HG03175 (cell line): ENCODE data around the gene GPC1.
"Not testable (repeated sequence)": the region's sequence is repeated elsewhere in the genome, so short reads cannot be mapped to it uniquely, and the experiment has no call there.

Source experiments
- ATAC-seq: cut with Tn5 transposase; IDR thresholded peaks from one replicate; pipeline ENCODE4 v1.9.1; 2021; ENCODE audit warnings: mild to moderate bottlenecking, moderate library complexity; ENCODE audit not compliant: unreplicated experiment

GPC1 gene

DNA sequence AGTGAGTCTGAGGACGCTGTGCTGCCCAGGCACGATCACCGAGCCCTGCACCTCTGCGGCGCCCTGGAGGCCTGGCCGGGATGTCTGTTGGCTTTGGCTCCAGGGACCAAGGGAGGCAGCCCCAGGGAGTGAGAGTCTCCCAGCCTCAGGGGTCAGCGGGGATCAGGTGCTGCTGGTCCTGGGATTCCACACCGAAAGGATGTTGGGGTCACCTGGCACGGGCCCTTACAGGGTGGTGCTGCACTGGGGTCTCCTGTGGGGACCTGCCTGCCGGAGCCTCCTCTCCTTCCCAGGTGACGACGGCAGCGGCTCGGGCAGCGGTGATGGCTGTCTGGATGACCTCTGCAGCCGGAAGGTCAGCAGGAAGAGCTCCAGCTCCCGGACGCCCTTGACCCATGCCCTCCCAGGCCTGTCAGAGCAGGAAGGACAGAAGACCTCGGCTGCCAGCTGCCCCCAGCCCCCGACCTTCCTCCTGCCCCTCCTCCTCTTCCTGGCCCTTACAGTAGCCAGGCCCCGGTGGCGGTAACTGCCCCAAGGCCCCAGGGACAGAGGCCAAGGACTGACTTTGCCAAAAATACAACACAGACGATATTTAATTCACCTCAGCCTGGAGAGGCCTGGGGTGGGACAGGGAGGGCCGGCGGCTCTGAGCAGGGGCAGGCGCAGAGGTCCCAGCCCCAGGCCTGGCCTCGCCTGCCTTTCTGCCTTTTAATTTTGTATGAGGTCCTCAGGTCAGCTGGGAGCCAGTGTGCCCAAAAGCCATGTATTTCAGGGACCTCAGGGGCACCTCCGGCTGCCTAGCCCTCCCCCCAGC, 30.5 kb downstream of the GPC1 start:
- ATAC-seq = no peak

DNA sequence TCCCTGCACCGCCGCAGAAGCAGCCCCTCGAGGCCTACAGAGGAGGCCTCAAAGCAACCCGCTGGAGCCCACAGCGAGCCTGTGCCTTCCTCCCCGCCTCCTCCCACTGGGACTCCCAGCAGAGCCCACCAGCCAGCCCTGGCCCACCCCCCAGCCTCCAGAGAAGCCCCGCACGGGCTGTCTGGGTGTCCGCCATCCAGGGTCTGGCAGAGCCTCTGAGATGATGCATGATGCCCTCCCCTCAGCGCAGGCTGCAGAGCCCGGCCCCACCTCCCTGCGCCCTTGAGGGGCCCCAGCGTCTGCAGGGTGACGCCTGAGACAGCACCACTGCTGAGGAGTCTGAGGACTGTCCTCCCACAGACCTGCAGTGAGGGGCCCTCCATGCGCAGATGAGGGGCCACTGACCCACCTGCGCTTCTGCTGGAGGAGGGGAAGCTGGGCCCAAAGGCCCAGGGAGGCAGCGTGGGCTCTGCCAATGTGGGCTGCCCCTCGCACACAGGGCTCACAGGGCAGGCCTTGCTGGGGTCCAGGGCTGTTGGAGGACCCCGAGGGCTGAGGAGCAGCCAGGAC, 31.2 kb downstream of the GPC1 start:
- no peak for ATAC-seq

DNA sequence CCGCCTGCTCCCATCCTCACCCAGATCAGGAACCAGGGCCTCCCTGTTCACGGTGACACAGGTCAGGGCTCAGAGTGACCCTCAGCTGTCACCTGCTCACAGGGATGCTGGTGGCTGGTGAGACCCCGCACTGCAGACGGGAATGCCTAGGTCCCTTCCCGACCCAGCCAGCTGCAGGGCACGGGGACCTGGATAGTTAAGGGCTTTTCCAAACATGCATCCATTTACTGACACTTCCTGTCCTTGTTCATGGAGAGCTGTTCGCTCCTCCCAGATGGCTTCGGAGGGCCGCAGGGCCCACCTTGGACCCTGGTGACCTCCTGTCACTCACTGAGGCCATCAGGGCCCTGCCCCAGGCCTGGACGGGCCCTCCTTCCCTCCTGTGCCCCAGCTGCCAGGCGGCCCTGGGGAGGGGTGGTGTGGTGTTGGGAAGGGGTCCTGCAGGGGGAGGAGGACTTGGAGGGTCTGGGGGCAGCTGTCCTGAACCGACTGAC, 31.7 kb downstream of the GPC1 start:
- no peak for ATAC-seq

DNA sequence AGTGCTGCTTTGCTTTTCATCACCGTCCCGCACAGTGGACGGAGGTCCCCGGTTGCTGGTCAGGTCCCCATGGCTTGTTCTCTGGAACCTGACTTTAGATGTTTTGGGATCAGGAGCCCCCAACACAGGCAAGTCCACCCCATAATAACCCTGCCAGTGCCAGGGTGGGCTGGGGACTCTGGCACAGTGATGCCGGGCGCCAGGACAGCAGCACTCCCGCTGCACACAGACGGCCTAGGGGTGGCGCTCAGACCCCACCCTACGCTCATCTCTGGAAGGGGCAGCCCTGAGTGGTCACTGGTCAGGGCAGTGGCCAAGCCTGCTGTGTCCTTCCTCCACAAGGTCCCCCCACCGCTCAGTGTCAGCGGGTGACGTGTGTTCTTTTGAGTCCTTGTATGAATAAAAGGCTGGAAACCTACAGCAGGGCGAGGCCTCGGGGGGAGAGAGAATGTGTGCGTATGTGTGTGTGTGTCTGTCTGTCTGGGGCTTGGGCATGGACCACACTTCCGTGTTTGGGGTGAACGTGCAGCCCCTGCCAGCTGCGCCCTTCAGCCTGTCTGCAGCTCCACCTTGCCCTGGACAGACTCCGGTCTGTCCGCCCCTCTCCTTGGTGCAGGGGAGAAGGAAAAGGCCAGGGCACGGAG, 32.3 kb downstream of the GPC1 start:
- ATAC-seq = no peak

DNA sequence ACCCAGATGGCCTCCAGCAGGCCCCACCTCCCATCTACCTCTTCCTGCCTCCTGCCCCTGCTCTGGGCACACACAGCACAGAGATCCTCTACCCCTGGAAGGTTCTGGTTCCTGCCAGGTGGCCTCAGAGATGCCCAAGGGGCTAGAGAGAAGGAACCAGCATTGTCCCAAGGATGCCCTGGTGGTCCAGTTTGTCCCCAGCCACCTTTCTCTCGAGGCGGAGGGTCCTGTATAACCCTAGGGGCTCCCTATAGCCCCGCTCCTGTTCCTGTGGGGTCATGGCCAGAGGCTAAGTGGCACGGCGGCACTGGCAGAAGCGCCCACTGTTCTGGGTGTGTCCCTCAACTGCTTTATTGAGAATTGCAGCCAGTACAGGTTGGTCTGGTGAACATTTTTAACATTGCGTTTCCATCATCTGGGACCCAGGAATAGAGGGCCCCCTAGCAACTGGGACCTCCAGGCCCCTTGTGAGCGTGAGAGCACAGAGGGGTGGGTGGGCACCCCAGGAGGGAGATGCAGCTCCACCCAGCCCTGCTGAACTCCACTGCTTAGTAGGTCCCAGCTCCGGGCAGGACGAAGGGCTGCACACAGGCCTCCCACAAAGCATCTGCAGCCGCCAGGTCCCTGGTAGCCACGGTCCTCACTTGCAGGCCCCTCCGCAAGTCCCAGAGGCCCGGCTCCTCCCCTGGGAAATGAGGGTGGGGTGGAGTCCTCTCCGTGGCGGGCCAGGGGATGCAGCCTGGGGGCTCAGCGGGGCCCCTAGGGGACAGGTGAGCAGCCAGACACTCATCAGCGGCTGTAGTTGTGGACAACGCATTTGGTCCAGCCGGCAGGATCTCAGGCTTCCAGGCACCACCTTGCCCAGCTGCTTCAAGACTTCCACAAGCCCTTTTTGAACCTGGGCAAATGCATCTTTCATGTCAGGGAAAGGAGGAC, 33.1 kb downstream of the GPC1 start:
- no peak for ATAC-seq

DNA sequence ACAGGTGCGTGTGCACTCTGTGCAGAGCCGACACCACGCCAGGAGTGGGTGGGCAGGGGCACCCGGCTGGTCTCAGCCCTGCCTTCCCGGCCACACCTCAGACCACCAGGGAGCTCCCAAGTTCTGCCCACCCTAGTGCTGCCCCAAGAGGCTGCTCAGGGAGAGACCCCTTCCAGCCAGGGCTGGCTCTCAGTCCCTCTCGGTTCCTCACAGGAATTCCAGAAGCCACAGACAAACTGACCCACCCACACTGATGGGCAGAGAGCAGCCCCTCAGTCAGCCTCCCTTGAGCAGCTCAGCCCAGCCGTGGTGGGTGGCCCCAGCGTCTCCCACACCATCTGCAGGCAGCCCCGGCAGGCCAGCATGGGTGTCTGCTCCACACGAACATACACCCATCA, 33.8 kb downstream of the GPC1 start:
- no peak for ATAC-seq

DNA sequence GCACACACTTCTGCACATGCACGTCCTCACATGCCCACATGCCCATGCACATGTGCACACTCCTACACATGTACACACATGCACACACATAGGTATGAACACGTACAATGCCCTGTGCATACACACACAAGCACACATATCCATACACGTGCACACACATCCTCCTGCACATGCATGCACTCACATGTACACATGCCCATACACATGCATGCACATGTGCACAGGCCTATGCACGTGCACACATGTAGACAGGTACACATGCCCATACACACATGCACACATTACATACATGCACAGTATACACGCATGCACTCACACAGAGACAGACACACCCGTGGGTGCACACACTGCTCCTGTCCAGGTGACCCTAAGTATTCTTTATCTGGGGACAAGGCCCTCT, 34.3 kb downstream of the GPC1 start:
- no peak for ATAC-seq

DNA sequence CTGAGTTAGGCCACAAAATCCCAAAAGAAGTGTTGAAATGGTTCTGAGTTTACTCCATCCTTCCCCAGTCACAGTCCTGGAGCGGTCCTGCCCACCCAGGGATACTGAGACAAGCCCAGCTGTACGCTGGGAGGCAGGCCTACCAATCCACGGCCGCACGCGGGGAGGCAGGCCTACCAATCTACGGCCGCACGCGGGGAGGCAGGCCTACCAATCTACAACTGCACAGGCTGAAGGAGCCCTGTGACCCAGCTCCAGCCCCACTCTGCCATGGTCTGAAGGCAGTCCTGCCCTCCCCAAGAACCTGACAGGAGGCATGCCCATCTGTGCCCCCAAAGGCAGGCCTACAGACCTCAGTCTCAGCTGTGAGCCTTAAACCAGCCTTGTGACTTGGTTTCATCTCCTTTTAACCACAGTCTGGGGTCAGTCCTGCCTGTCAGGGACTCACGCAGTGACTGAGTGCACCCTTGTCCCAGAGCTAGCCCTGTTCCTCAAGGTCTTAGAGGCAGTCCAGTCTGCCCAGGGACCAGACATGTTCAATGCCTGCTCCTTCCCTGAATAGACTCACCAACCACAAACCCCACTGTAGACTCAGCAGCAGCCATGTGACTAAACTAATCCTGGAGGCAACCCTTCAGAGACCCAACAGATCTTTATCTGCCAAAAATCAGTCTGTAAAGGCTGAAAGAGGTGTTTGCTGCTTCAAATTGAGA, 36.8 kb downstream of the GPC1 start:
- no peak for ATAC-seq

DNA sequence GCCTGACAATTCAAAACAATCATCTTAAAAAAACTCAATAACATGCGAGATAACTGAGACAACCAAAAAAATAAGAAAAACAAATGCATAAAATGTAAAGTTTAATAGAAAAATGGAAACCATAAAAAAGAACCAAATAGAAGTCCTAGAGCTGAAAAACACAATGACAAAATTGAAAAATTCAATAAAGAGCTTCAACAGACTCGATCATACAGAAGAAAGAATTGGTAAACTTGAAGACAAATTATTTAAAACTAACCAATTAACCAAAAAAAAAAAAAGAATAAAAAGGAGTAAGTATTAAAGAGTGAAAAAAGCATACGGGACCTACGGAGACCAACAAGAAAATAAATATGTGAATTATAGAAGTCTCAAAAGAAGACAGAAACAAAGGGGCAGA, 37.7 kb downstream of the GPC1 start:
- no peak for ATAC-seq

DNA sequence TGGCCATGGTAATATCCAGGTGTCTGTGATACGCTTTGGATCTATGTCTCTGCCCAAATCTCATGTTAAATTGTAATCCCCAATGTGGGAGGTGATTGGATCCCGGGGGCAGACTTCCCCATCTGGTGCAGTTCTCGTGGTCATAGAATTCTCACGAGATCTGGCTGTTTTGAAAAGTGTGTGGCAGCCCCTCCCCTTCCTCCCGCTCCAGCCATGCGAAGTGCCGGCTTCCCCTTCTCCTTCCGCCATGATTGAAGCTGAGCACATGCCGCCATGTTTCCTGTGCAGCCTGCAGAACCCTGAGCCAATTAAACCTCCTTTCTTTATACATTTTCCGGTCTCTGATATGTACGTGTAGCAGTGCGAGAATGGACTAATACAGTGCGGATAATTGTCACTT, 42.5 kb downstream of the GPC1 start:
- no peak for ATAC-seq

DNA sequence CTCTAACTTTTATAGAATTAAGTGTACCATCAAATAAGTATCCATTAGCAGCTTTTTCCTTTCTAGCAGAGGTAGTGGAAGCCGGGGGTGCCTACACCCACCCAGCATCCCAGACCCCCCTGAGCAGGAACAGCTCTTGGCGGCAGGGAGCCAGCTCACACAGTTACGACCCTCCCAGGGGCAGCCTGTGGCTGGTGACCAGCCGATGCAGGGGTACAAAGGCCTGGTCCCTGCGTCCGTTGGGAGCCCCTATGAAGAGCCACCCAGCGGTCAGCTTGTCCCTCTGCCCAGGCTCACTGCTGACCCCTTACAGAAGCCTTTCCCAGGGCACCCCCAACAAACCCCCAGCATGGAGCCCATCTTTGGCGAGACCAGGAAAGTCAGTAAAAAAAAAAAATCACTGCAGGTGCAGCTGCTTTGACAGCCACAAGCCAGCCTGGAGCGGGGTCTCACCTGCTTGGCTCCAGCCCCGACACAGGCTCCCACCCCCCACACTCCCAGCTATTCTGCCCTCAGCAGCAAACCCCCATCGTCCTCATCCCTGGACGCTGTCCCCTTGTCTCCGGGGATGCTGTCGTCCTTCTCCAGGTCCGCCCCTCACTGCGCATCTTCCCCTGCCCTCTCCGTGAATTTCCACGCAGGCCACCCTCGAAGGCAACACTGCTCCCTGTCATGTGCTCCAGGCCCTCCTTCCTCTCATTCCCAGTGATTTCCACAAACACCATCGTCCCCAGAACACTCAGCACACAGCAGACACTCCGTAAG, 43.1 kb downstream of the GPC1 start:
- no peak for ATAC-seq

DNA sequence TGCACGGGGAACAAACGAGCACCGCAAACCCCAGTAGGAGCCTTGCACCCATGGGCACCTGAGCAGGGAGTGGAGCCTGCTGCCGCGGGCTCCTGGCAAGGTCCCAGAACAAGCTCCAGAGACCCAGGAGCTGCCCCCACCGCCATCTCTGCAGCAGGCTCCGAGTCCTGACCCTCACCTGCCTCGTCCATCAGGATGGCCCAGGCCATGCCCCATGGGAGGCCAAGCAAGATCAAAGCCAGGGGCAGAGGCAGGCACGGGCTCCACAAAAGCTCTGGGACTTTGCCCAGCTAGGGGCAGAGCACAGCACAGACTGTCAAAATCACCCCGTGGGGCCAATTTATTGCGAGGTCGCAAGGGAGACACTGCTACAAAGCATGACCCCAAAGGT, 43.6 kb downstream of the GPC1 start:
- ATAC-seq = no peak

DNA sequence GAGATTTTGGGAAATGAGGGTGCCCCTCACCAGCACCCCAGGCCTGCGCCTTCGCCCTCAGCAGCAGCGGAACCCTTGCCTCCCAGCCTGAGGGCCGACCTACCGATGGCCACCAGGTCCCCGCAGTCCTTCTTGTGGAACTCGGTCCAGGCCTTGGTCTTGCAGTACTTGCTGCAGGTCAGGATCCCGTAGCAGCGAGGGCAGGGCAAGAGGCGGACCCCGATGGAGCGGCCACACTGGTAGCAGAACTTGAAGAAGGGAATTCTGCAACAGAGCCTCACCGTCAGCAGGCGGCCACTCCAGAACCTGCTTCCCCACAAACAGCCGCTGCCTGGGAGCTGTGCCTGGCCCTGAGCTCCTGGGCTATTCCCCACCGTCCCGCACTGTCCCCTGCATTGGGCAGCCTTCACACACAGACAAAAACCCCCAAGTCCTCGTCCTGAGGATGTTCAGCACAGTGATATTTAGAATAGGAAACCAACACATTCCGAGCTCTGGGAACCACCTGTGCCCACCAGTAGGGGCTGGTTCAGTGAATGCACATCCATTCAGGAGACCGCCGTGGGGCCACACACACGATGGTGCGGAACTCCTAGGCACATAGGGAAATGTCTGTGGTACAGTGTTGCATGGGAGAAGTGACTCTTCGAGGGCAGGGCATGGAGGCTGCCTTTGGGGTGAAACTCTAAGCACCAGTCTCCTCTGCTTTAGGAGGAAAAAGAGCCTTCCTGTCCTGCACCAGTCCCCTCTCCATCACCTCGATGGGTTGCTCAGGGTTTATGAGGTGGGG, 45.6 kb downstream of the GPC1 start:
- no peak for ATAC-seq

DNA sequence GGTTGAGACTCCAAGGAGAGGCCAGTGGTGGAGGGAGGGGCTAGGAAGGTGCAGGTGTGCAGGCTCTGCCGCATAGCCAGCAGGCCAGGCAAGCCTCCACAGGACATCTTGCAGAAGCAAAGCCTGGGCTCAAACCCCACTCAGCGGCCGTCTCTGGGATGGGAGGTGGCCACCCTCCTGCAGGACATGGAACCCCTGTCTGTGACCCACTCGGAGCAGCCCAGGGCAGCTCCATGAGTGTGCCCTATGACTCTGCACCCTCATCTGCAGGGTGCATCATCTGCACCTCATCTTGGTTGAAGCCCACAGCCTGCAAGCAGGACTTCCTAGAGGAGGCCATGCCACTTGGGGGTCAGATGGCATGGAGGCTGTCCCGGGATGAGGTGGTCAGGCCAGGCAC, 46.3 kb downstream of the GPC1 start:
- no peak for ATAC-seq

DNA sequence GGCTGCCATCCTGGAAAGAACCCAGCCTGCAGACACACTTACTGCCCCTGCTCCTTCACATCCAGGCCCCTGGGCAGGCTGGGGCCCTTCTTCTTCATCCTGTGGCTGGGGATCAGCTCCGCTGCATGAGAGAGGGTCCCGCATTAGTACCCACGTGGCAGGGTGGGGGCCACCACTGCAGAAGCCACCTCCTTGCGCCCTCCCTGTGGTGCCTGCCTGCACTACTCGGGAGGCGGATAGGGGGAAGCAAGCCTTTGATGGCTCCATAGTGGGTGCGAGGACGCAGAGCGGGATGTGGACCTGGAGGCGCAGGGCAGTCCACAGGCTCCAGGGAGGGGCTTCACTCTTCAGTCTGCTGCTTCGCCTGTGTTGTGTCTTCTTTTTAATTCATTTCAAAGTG, 46.7 kb downstream of the GPC1 start:
- no peak for ATAC-seq

DNA sequence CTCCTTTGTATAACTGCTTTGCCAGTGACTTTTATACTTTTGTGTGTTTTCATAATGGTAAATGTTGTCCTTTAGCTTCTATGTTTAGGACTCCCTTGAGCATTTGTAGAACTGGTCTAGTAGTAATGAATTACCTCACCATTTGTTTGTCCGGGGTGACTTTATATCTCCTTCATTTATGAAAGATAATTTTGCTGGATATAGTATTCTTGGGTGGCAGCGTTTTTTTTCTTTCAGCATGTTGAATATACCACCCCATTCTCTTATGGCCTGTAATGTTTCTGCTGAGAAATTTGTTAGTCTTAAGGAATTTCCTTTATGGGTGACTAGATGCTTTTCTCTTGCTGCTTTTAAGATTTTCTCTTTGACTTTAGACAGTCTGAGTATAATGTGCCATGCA, 56.0 kb downstream of the GPC1 start:
- ATAC-seq = no peak

DNA sequence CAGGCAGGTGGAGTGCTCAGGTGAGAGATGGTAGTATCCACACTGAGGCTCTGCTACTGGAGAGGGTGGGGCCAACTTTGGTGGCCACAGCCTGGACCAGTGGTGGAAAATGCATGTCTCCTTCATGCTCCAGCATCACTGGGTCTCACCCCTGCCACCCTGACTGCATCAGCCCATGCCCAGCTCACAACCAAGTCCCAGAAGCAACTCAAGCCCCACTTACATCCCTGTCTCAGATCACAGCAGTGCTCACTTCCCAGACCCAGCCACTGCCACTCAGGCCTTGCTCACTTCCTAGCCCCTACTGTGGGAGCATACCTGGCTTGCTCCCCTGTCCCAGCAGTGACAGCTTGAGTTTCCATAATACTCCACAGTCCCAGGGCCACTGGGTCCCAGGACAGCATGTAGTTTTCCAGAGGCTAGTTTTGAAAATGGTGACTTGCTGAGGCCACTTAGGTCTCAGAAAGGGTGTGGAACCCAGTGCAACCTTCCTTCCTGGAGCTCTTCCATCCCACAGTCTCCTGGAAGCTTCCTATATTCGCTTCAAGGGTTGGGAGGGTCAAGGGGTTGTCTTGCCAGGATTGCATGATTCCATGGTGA, 58.8 kb downstream of the GPC1 start:
- ATAC-seq = no peak

DNA sequence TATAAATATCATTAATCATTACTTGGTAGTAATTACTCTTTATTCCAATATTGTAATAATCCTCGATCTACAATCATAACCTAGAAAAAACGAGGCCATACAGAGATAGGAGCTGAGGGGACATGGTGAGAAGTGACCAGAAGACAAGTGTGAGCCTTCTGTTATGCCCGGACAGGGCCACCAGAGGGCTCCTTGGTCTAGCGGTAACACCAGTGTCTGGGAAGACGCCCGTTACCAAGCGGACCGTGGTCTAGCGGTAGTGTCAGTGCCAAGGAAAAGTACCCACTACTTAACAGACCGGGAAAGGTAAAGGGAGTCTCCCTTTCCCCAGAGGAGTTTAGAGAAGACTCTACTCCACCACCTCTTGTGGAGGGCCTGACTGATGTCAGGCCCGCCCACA, 59.5 kb downstream of the GPC1 start:
- not testable (repeated sequence) for ATAC-seq

DNA sequence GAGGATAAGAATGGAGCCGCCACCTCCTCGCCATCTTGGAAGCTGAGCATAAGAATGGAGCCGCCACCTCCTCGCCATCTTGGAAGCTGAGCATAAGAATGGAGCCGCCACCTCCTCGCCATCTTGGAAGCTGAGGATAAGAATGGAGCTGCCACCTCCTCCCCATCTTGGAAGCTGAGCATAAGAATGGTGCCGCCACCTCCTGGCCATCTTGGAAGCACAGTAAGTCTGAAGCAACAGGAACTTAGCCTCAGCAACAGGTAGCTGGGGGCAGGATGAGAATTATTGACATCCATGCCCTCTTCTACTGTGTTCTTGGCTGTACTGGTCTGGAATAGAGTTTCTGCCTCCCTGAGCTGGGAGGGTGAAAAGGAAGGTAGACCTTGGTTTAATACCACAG, 61.6 kb downstream of the GPC1 start:
- not testable (repeated sequence) for ATAC-seq
